Stimulated activated naive CD8-positive, alpha-beta T cell treated with anti-CD3 and anti-CD28 coated beads, Interleukin-15, Interleukin-2, amounts not matched to agents 100 U/mL and 50 U/mL, for 24 hours (primary cell): ENCODE data around the gene GALNT11.
"Not testable (repeated sequence)": the region's sequence is repeated elsewhere in the genome, so short reads cannot be mapped to it uniquely, and the experiment has no call there.

Experiments used
- ATAC-seq: fragments of 150-1000 bp; cut with Tn5 transposase; one replicate; pipeline ENCODE4 v1.10.0; 2021
- DNase-seq: peaks from one replicate; pipeline ENCODE4 v3.0.0; 2021

The GALNT11 gene

GRCh38 chr7:152075379-152075778, 49.9 kb downstream of the GALNT11 start:
- DNase-seq, ATAC-seq: not testable (repeated sequence)

- DNase-seq (peak; percentile 27), ATAC-seq (peak; percentile 23)
Measured at GRCh38 chr7:152076324-152076821, 50.9 kb downstream of the GALNT11 start.

GRCh38 chr7:152076940-152077933, 51.8 kb downstream of the GALNT11 start:
- DNase-seq: no peak

GRCh38 chr7:152078025-152078424, 52.6 kb downstream of the GALNT11 start:
- no peak for DNase-seq
- no peak for ATAC-seq

More at GRCh38 chr7:152076940-152077933, 51.8 kb downstream of the GALNT11 start:
- ATAC-seq: no peak

GRCh38 chr7:152078786-152079185, 53.3 kb downstream of the GALNT11 start:
- ATAC-seq (no peak), DNase-seq (no peak)

GRCh38 chr7:152081088-152081487, 55.6 kb downstream of the GALNT11 start:
- DNase-seq (no peak), ATAC-seq (no peak)

GRCh38 chr7:152082073-152082721, 56.7 kb downstream of the GALNT11 start:
- ATAC-seq, DNase-seq: not testable (repeated sequence)

GRCh38 chr7:152085131-152085530, 59.7 kb downstream of the GALNT11 start:
- no peak for ATAC-seq
- DNase-seq: no peak

- DNase-seq: no peak
- no peak for ATAC-seq
Measured at GRCh38 chr7:152086513-152086912, 61.0 kb downstream of the GALNT11 start.

GRCh38 chr7:152089183-152089582, 63.7 kb downstream of the GALNT11 start:
- DNase-seq: no peak
- no peak for ATAC-seq

GRCh38 chr7:152090747-152091146, 65.3 kb downstream of the GALNT11 start:
- ATAC-seq: no peak
- no peak for DNase-seq

- ATAC-seq (no peak), DNase-seq (no peak)
Measured at GRCh38 chr7:152093717-152094116, 68.2 kb downstream of the GALNT11 start.

- ATAC-seq (no peak), DNase-seq (no peak)
Measured at GRCh38 chr7:152095771-152096170, 70.3 kb downstream of the GALNT11 start.

- DNase-seq: no peak
- no peak for ATAC-seq
Measured at GRCh38 chr7:152097330-152097729, 71.9 kb downstream of the GALNT11 start.

GRCh38 chr7:152103066-152103465, 77.6 kb downstream of the GALNT11 start:
- DNase-seq (no peak), ATAC-seq (no peak)

GRCh38 chr7:152103691-152104090, 78.2 kb downstream of the GALNT11 start:
- DNase-seq: no peak
- ATAC-seq: no peak

- ATAC-seq (no peak), DNase-seq (no peak)
Measured at GRCh38 chr7:152105205-152105604, 79.7 kb downstream of the GALNT11 start.

- no peak for ATAC-seq
- no peak for DNase-seq
Measured at GRCh38 chr7:152106990-152107389, 81.5 kb downstream of the GALNT11 start.

- ATAC-seq (no peak), DNase-seq (no peak)
Measured at GRCh38 chr7:152107945-152108344, 82.5 kb downstream of the GALNT11 start.

GRCh38 chr7:152108359-152108758, 82.9 kb downstream of the GALNT11 start:
- DNase-seq: no peak
- ATAC-seq: no peak

- no peak for ATAC-seq
Measured at GRCh38 chr7:152112829-152113228, 87.4 kb downstream of the GALNT11 start.

GRCh38 chr7:152115021-152115718, 89.7 kb downstream of the GALNT11 start:
- ATAC-seq (no peak), DNase-seq (no peak)

More at GRCh38 chr7:152112829-152113228, 87.4 kb downstream of the GALNT11 start:
- DNase-seq: no peak
